OCI-LY7 (cell line): ENCODE results near the gene ALDH3B1. TPM values are rescaled to one million over a fixed set of nuclear protein-coding genes. Genes with fewer than 3 reads are reported as not detected.

ENCODE experiments used
- BruUV-seq: library from RNA; stranded (reverse); fragments of 400-500 nt; replicated peaks from 2 replicates; lab custom pipeline; 2021; lab: Mats Ljungman, UMichigan
- CTCF ChIA-PET: fragments of 300-600 bp; sonication (Branson Sonifier 250); formaldehyde crosslinking; loops from one replicate; lab custom pipeline; 2022; ENCODE audit warnings: antibody characterized with exemption; ENCODE audit not compliant: unreplicated experiment; lab: Charles Lee
- POLR2A ChIA-PET: fragments of 300-600 bp; sonication (Branson Sonifier 250); formaldehyde crosslinking; loops from one replicate; lab custom pipeline; 2022; ENCODE audit warnings: antibody characterized with exemption; lab: Charles Lee
- DNase-seq: peaks from one replicate; pipeline ENCODE4 v3.0.0-alpha.2; 2015; ENCODE audit warnings: low spot score
- H2AFZ ChIP-seq: fragments of 200-600 bp; sonication (generic), shearing (Covaris generic); 2 replicates; pipeline ENCODE4 v1.6.1; 2014; ENCODE audit warnings: mild to moderate bottlenecking, antibody characterized with exemption, low read length, moderate library complexity
- H3K27ac ChIP-seq: fragments of 200-600 bp; sonication (generic); 2 replicates; pipeline ENCODE4 v1.5.1; 2014; ENCODE audit warnings: mixed run types, low read depth, mild to moderate bottlenecking, moderate library complexity, low read length, inconsistent platforms; ENCODE audit not compliant: poor library complexity, severe bottlenecking
- H3K36me3 ChIP-seq: fragments of 200-600 bp; sonication (generic); 2 replicates; pipeline ENCODE4 v1.6.1; 2014; ENCODE audit warnings: mild to moderate bottlenecking, antibody characterized with exemption, low read length, moderate library complexity, mixed read lengths; ENCODE audit not compliant: insufficient read depth
- H3K4me1 ChIP-seq: fragments of 200-600 bp; sonication (generic); 2 replicates; pipeline ENCODE4 v1.5.1; 2014; ENCODE audit warnings: mild to moderate bottlenecking, low read length; ENCODE audit not compliant: insufficient read depth, poor library complexity, severe bottlenecking
- H3K4me2 ChIP-seq: fragments of 200-600 bp; sonication (generic); 2 replicates; pipeline ENCODE4 v1.6.1; 2014; ENCODE audit warnings: mild to moderate bottlenecking, low read length
- H3K4me3 ChIP-seq: fragments of 200-600 bp; sonication (generic); 2 replicates; pipeline ENCODE4 v1.5.1; 2014; ENCODE audit warnings: mild to moderate bottlenecking, low read depth, low read length; ENCODE audit not compliant: poor library complexity, severe bottlenecking
- H3K79me2 ChIP-seq: fragments of 200-600 bp; sonication (generic); 2 replicates; pipeline ENCODE4 v1.6.1; 2016; ENCODE audit warnings: low read depth, mild to moderate bottlenecking, low read length, moderate library complexity, mixed read lengths; ENCODE audit not compliant: insufficient read depth
- H3K9me2 ChIP-seq: fragments of 200-600 bp; sonication (generic); 2 replicates; pipeline ENCODE4 v1.6.1; 2016; ENCODE audit warnings: mild to moderate bottlenecking, low read length, mixed read lengths; ENCODE audit not compliant: insufficient read depth
- H3K9me3 ChIP-seq: fragments of 200-600 bp; sonication (generic); 2 replicates; pipeline ENCODE4 v1.6.1; 2014; ENCODE audit warnings: mild to moderate bottlenecking, mixed run types, low read length, mixed read lengths
- H4K20me1 ChIP-seq: fragments of 200-600 bp; sonication (generic); 2 replicates; pipeline ENCODE4 v1.6.1; 2014; ENCODE audit warnings: mild to moderate bottlenecking, antibody characterized with exemption, low read length, moderate library complexity, mixed read lengths; ENCODE audit not compliant: insufficient read depth
- CTCF ChIP-seq: fragments of 200-600 bp; sonication (generic); conservative IDR thresholded peaks from 2 replicates; pipeline ENCODE4 v1.5.1; 2014; ENCODE audit warnings: mild to moderate bottlenecking, antibody characterized with exemption, low read length, moderate library complexity, mixed read lengths
- EZH2phosphoT487 ChIP-seq: fragments of 200-600 bp; sonication (generic); IDR thresholded peaks from 2 replicates; pipeline ENCODE4 v1.6.1; 2018; ENCODE audit warnings: low read depth, borderline replicate concordance, mild to moderate bottlenecking, mixed run types, antibody characterized with exemption, low read length, moderate library complexity, mixed read lengths
- intact Hi-C: fragments of 100-400 bp; cut with micrococcal nuclease; formaldehyde crosslinking; loops from one replicate; pipeline ENCODE4 v1.10.0; 2022; ENCODE audit not compliant: unreplicated experiment
- total RNA-seq, 2 experiments: library from RNA; depleted of rRNA in 1 of 2; stranded (reverse); fragments of >200 nt in 1 of 2; shearing (Covaris generic) in 1 of 2; gene quantifications; 2 replicates each; pipeline ENCODE4 v1.2.3, GENCODE V29; 2014 to 2022

Gene ALDH3B1
- total RNA-seq, 2 experiments from 2014 or later = 0.50 to 0.53 TPM

GRCh38 chr11:68002575-68002937 lies 7.6 kb upstream of the ALDH3B1 start:
- no peak for TF ChIP-seq EZH2phosphoT487
- Histone ChIP-seq H3K4me1 (peaks cover 55% of the 10 kb centered on the region), H3K9me2 (no peaks in the 10 kb centered on the region), H3K27ac (peak overlapping the region; percentile 89), H3K79me2 (no peaks in the 10 kb centered on the region), H3K36me3 (peaks cover 15% of the 10 kb centered on the region), H4K20me1 (no peaks in the 10 kb centered on the region), H3K4me3 (peak overlapping the region; percentile 82), H3K9me3 (no peaks in the 10 kb centered on the region), H3K4me2 (peak overlapping the region; percentile 97), H2AFZ (peak overlapping the region; percentile 16; the same call in 1 of the 2 replicates)
- peak; percentile 84 for DNase-seq
- intact Hi-C loops = loop anchor here (2.0 to 10.0 kb wide), 2 partner anchors 38 to 272 kb away; partner anchors contain the start of gene C11orf24
- no TSS peak for BruUV-seq
- POLR2A ChIA-PET = interaction anchor here (1.2 kb wide), 1 partner anchor 23 kb away, joined by 4 read pairs; no protein-coding TSS in a partner anchor
- CTCF ChIA-PET = no interaction called here

- TF ChIP-seq CTCF (no peak), EZH2phosphoT487 (no peak)
- H4K20me1 ChIP-seq = no peaks in the 10 kb centered on the region
- H2AFZ ChIP-seq = peak overlapping the region; percentile 16; the same call in 1 of the 2 replicates
- no peaks in the 10 kb centered on the region for H3K9me2 ChIP-seq
- DNase-seq = peak; percentile 68
- no peaks in the 10 kb centered on the region for H3K9me3 ChIP-seq
- H3K4me1 ChIP-seq = peaks cover 55% of the 10 kb centered on the region
- peak overlapping the region; percentile 97 for H3K4me2 ChIP-seq
- intact Hi-C loops = loop anchor here (2.0 to 10.0 kb wide), 2 partner anchors 38 to 272 kb away; partner anchors contain the start of gene C11orf24
- CTCF ChIA-PET = no interaction called here
- H3K79me2 ChIP-seq = no peaks in the 10 kb centered on the region
- peak overlapping the region; percentile 82 for H3K4me3 ChIP-seq
- POLR2A ChIA-PET = interaction anchor here (1.2 kb wide), 1 partner anchor 22 kb away, joined by 4 read pairs; no protein-coding TSS in a partner anchor
- peaks cover 13% of the 10 kb centered on the region for H3K36me3 ChIP-seq
- peak overlapping the region; percentile 89 for H3K27ac ChIP-seq
- BruUV-seq = TSS peak; percentile 79
These were observed 6.9 kb upstream of the ALDH3B1 start for GRCh38 chr11:68002938-68003845.

GRCh38 chr11:68003846-68004550 lies 6.1 kb upstream of the ALDH3B1 start, which contains the start of gene UNC93B1:
Gene UNC93B1 (minus strand): TSS chr11:68004097. CDS start chr11:68004043, 54 bp downstream.
- ChIA-PET POLR2A (interaction anchor here (1.2 kb wide), 1 partner anchor 21 kb away, joined by 4 read pairs; no protein-coding TSS in a partner anchor), CTCF (no interaction called here)
- H4K20me1 ChIP-seq = no peaks in the 10 kb centered on the region
- DNase-seq = peak; percentile 90
- H3K9me3 ChIP-seq = no peaks in the 10 kb centered on the region
- H3K4me2 ChIP-seq = peak within 1 kb of the TSS; percentile 97
- intact Hi-C loops = loop anchor here (2.0 to 10.0 kb wide), 2 partner anchors 37 to 271 kb away; partner anchors contain the start of gene C11orf24
- peak within 1 kb of the TSS; percentile 89 for H3K27ac ChIP-seq
- peak within 1 kb of the TSS; percentile 16 for H2AFZ ChIP-seq
- peaks cover 11% of the 10 kb centered on the region for H3K36me3 ChIP-seq
- TF ChIP-seq CTCF (no peak), EZH2phosphoT487 (no peak)
- BruUV-seq = no TSS peak
- H3K4me3 ChIP-seq = peak within 1 kb of the TSS; percentile 82
- H3K9me2 ChIP-seq = no peaks in the 10 kb centered on the region
- no peaks in the 10 kb centered on the region for H3K79me2 ChIP-seq
- peaks cover 57% of the 10 kb centered on the region for H3K4me1 ChIP-seq
